ENCODE measurements around the gene KIF17. TPM values are rescaled to one million over a fixed set of nuclear protein-coding genes. Genes with fewer than 3 reads are reported as not detected.
A peak's percentile ranks its signal among the peaks of the same experiment; 100 is the strongest.

Gene KIF17
- polyA plus RNA-seq, 1 of the 3 experiments (the other 2 are of a cell fraction): 4.3 TPM

- Histone ChIP-seq H3K9me3 (no peaks in the 10 kb centered on the region), H3K27me3 (ENCODE audit: insufficient read depth) (no peaks in the 10 kb centered on the region), H3K4me2 (peak overlapping the region; percentile 96), H3K79me2 (ENCODE audit: insufficient read depth) (no peaks in the 10 kb centered on the region; the same call in 1 of the 2 replicates), H3K4me3 (ENCODE audit: low read depth in 2 of 2, low read length in 1 of 2) (peak overlapping the region in 1 of 2 experiments; percentile 68; a peak in 1 of 4 replicates), H2AFZ (ENCODE audit: low read depth) (no peak overlapping the region), H3K36me3 (replicated peaks in 1 of 2; ENCODE audit: control insufficient read depth in 1 of 2, insufficient read depth in 2 of 2, low read length in 1 of 2) (peaks cover 14 to 25% of the 10 kb centered on the region in 2 experiments), H3K27ac (ENCODE audit: low read depth in 2 of 2, low read length in 1 of 2) (peak overlapping the region; percentile 16 to 90; a peak in 3 of 4 replicates), H3K4me1 (ENCODE audit: control insufficient read depth in 1 of 2, insufficient read depth in 2 of 2, low read depth in 1 of 2, low read length in 1 of 2) (peaks cover 9 to 17% of the 10 kb centered on the region in 2 experiments; a peak in 3 of 4 replicates), H4K20me1 (ENCODE audit: insufficient read depth) (no peaks in the 10 kb centered on the region), H3F3A (replicated peaks; ENCODE audit: insufficient read depth) (peaks cover 26% of the 10 kb centered on the region), H3K9me2 (no peaks in the 10 kb centered on the region), H3K9ac (peak overlapping the region; percentile 20; the same call in 1 of the 2 replicates)
- CTCF ChIA-PET: interaction anchor here (0.8 to 1.7 kb wide), 9 partner anchors 16 to 635 kb away, joined by 3 to 4 read pairs (median 3); partner anchors contain the start of gene KIF17
- TF ChIP-seq TCF12 (IDR thresholded peaks at IDR 0.05): no peak
- TF ChIP-seq FOXM1 (IDR thresholded peaks at IDR 0.05; ENCODE audit: low read depth): no peak
- no peak for TF ChIP-seq IRF3 (IDR thresholded peaks at IDR 0.05; ENCODE audit: low read depth, low read length)
- TF ChIP-seq FOXJ3 (CRISPR knock-in tag; IDR thresholded peaks at IDR 0.05): no peak
- TF ChIP-seq SMC3 (IDR thresholded peaks at IDR 0.05; ENCODE audit: low read depth, low read length): no peak
- TF ChIP-seq POLR2AphosphoS5 (IDR thresholded peaks at IDR 0.05; ENCODE audit: low read depth, low read length): no peak
- TF ChIP-seq YY1 (IDR thresholded peaks at IDR 0.05; ENCODE audit: low read depth): no peak
- TF ChIP-seq ELF1 (IDR thresholded peaks at IDR 0.05): no peak
- no peak for TF ChIP-seq RFX5 (IDR thresholded peaks at IDR 0.05; ENCODE audit: low read length)
- DNase-seq: no peak
- POLR2A ChIA-PET: no interaction called here
- 17% methylated on average over 6 of the region's 7 CpGs for WGBS (ENCODE audit: low lambda C conversion rate)
Observed at GRCh38 chr1:20733360-20733975, 15.7 kb upstream of the KIF17 start.

GRCh38 chr1:20732588-20733359, 15.0 kb upstream of the KIF17 start, which contains the start of gene SH2D5:
Gene SH2D5, minus strand, starts transcription at chr1:20732703. Its CDS starts 4,659 bp downstream, at chr1:20728044.
- H3F3A ChIP-seq (replicated peaks; ENCODE audit: insufficient read depth): peaks cover 21% of the 10 kb centered on the region
- H3K9me3 ChIP-seq: no peaks in the 10 kb centered on the region
- peak within 1 kb of the TSS; percentile 79 for H3K9ac ChIP-seq
- peak within 1 kb of the TSS; percentile 57 to 68 for H3K4me3 ChIP-seq (ENCODE audit: low read depth in 2 of 2, low read length in 1 of 2)
- H3K27me3 ChIP-seq (ENCODE audit: insufficient read depth): no peaks in the 10 kb centered on the region
- H3K4me1 ChIP-seq (ENCODE audit: control insufficient read depth in 1 of 2, insufficient read depth in 2 of 2, low read depth in 1 of 2, low read length in 1 of 2): peaks cover 7 to 17% of the 10 kb centered on the region in 2 experiments; a peak in 2 of 4 replicates
- ChIA-PET CTCF (interaction anchor here (0.6 to 2.0 kb wide), 12 partner anchors 10 to 636 kb away, joined by 3 to 11 read pairs (median 3); partner anchors contain the start of gene KIF17), POLR2A (interaction anchor here (1.1 kb wide), 1 partner anchor 14 kb away, joined by 3 read pairs; no protein-coding TSS in a partner anchor)
- H3K79me2 ChIP-seq (ENCODE audit: insufficient read depth): no peaks in the 10 kb centered on the region; the same call in 1 of the 2 replicates
- H3K27ac ChIP-seq (ENCODE audit: low read depth in 2 of 2, low read length in 1 of 2): peak within 1 kb of the TSS; percentile 16 to 90; a peak in 3 of 4 replicates
- peak within 1 kb of the TSS; percentile 60; the same call in 1 of the 2 replicates for H2AFZ ChIP-seq (ENCODE audit: low read depth)
- H3K9me2 ChIP-seq: no peaks in the 10 kb centered on the region
- H3K4me2 ChIP-seq: peak within 1 kb of the TSS; percentile 96
- no peaks in the 10 kb centered on the region for H4K20me1 ChIP-seq (ENCODE audit: insufficient read depth)
- DNase-seq: peak; percentile 73
- WGBS (ENCODE audit: low lambda C conversion rate): 1% methylated on average over 27 of the region's 38 CpGs
- H3K36me3 ChIP-seq (replicated peaks in 1 of 2; ENCODE audit: control insufficient read depth in 1 of 2, insufficient read depth in 2 of 2, low read length in 1 of 2): peaks cover 7 to 18% of the 10 kb centered on the region in 2 experiments
- TF ChIP-seq RXRA (IDR thresholded peaks at IDR 0.05; ENCODE audit: borderline replicate concordance, low read depth): 0 out of 2 replicates have a peak, but pooled peaks have one; percentile 39
- peak; percentile 94 for TF ChIP-seq FOSL2 (IDR thresholded peaks at IDR 0.05; ENCODE audit: borderline replicate concordance, low read depth)
- TF ChIP-seq PBX3 (IDR thresholded peaks at IDR 0.05): peak; percentile 56; the same call in 1 of the 2 replicates
- no peak for TF ChIP-seq FOXJ3 (CRISPR knock-in tag; IDR thresholded peaks at IDR 0.05)
- TF ChIP-seq TAF1 (IDR thresholded peaks at IDR 0.05; ENCODE audit: borderline replicate concordance, low read depth, low read length): peak; percentile 46; the same call in 1 of the 2 replicates
- peak in 1 of 2 experiments; percentile 56; a peak in 1 of 4 replicates for TF ChIP-seq EP300 (IDR thresholded peaks at IDR 0.05; ENCODE audit: borderline replicate concordance in 1 of 2, low read depth in 1 of 2, low read length in 1 of 2)
- TF ChIP-seq JUND (IDR thresholded peaks at IDR 0.05): peak; percentile 82
- no peak for TF ChIP-seq NRF1 (IDR thresholded peaks at IDR 0.05; ENCODE audit: low read depth, low read length)
- 0 out of 2 replicates have a peak, but pooled peaks have one; percentile 12 for TF ChIP-seq ELF1 (IDR thresholded peaks at IDR 0.05)
- 0 out of 2 replicates have a peak, but pooled peaks have one; percentile 38 for TF ChIP-seq YY1 (IDR thresholded peaks at IDR 0.05; ENCODE audit: low read depth)
- TF ChIP-seq CTCF (IDR thresholded peaks at IDR 0.05): peak; percentile 47
- TF ChIP-seq NFIC (IDR thresholded peaks at IDR 0.05; ENCODE audit: borderline replicate concordance): peak; percentile 68
- no peak for TF ChIP-seq IRF3 (IDR thresholded peaks at IDR 0.05; ENCODE audit: low read depth, low read length)

Data from SK-N-SH (cell line).